ENCODE measurements around the gene THAP5.

DNA sequence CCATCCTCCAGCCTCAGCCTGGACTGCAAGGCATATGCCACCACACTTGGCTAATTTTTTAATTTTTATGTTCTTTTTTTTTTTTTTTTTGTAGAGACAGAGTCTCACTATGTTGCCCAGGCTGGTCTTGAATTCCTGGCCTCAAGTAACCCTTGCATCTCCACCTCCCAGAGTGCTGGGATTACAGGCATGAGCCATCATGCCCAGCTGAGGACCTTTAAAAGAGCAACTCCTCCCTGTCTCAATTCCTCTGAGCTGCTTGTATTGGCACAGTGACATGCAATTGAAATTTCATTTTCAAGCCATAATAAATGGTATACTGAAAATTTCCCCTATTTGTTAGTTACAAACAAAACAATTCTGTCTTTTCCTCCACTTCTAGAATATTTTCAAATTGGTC is 19.7 kb upstream of the THAP5 start:
- TF ChIP-seq, protein P1, sequence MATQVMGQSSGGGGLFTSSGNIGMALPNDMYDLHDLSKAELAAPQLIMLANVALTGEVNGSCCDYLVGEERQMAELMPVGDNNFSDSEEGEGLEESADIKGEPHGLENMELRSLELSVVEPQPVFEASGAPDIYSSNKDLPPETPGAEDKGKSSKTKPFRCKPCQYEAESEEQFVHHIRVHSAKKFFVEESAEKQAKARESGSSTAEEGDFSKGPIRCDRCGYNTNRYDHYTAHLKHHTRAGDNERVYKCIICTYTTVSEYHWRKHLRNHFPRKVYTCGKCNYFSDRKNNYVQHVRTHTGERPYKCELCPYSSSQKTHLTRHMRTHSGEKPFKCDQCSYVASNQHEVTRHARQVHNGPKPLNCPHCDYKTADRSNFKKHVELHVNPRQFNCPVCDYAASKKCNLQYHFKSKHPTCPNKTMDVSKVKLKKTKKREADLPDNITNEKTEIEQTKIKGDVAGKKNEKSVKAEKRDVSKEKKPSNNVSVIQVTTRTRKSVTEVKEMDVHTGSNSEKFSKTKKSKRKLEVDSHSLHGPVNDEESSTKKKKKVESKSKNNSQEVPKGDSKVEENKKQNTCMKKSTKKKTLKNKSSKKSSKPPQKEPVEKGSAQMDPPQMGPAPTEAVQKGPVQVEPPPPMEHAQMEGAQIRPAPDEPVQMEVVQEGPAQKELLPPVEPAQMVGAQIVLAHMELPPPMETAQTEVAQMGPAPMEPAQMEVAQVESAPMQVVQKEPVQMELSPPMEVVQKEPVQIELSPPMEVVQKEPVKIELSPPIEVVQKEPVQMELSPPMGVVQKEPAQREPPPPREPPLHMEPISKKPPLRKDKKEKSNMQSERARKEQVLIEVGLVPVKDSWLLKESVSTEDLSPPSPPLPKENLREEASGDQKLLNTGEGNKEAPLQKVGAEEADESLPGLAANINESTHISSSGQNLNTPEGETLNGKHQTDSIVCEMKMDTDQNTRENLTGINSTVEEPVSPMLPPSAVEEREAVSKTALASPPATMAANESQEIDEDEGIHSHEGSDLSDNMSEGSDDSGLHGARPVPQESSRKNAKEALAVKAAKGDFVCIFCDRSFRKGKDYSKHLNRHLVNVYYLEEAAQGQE (IDR thresholded peaks at IDR 0.05; ENCODE audit: insufficient read depth in 1 of 2, low read depth in 2 of 2, low read length in 1 of 2) = no peak
- no peak for TF ChIP-seq SIN3A (IDR thresholded peaks at IDR 0.05; ENCODE audit: borderline replicate concordance, insufficient read depth, low read depth, low read length)

Data from Panc1 (cell line).